IMR-90 (cell line): ENCODE results near the gene FAM217A. TPM values are rescaled to one million over a fixed set of nuclear protein-coding genes. Genes with fewer than 3 reads are reported as not detected.

Experiments used
- ATAC-seq: fragments of 200-7000 bp; cut with Tn5 transposase; 2 replicates; pipeline ENCODE4 v1.9.1; 2020; ENCODE audit warnings: low read depth, mild to moderate bottlenecking, moderate library complexity
- BruUV-seq: library from RNA; stranded (reverse); fragments of 400-500 nt; replicated peaks from 2 replicates; lab custom pipeline; 2021; lab: Mats Ljungman, UMichigan
- CTCF ChIA-PET: fragments of 300-600 bp; formaldehyde crosslinking; extraction: SDS; loops from one replicate; lab custom pipeline; 2021; ENCODE audit warnings: antibody characterized with exemption; lab: Yijun Ruan, JAX
- POLR2A ChIA-PET: fragments of 300-600 bp; sonication (Branson Sonifier 250); formaldehyde crosslinking; loops from one replicate; lab custom pipeline; 2022; ENCODE audit warnings: antibody characterized with exemption; ENCODE audit not compliant: unreplicated experiment; lab: Charles Lee
- DNase-seq: peaks from one replicate; pipeline ENCODE4 v3.0.0; 2013
- H2AFZ ChIP-seq: replicated peaks from 2 replicates; pipeline ENCODE3; 2013; ENCODE audit warnings: low read length, mild to moderate bottlenecking; ENCODE audit not compliant: poor library complexity
- H2AK5ac ChIP-seq: 2 replicates; pipeline ENCODE4 v1.6.1; 2013; ENCODE audit warnings: low read depth, low read length, inconsistent platforms
- H2AK9ac ChIP-seq: replicated peaks from 2 replicates; pipeline ENCODE3; 2013; ENCODE audit warnings: mild to moderate bottlenecking, low read depth, low read length, moderate library complexity; ENCODE audit not compliant: poor library complexity
- H2BK120ac ChIP-seq: 2 replicates; pipeline ENCODE4 v1.6.1; 2013; ENCODE audit warnings: low read depth, low read length, inconsistent platforms
- H2BK15ac ChIP-seq: 3 replicates; pipeline ENCODE4 v1.6.1; 2013; ENCODE audit warnings: low read depth, low read length, inconsistent platforms
- H2BK20ac ChIP-seq: 2 replicates; pipeline ENCODE4 v1.6.1; 2013; ENCODE audit warnings: low read depth, mild to moderate bottlenecking, inconsistent platforms, low read length, moderate library complexity
- H2BK5ac ChIP-seq: 2 replicates; pipeline ENCODE4 v1.6.1; 2013; ENCODE audit warnings: mild to moderate bottlenecking, low read depth, low read length, inconsistent platforms; ENCODE audit not compliant: poor library complexity, severe bottlenecking
- H3K14ac ChIP-seq: replicated peaks from 2 replicates; pipeline ENCODE4 v1.6.1; 2013; ENCODE audit warnings: low read depth, low read length, inconsistent platforms
- H3K18ac ChIP-seq: 2 replicates; pipeline ENCODE4 v1.6.1; 2013; ENCODE audit warnings: low read depth, low read length, control low read depth
- H3K23ac ChIP-seq: 2 replicates; pipeline ENCODE4 v1.6.1; 2013; ENCODE audit warnings: low read depth, low read length, inconsistent platforms
- H3K27ac ChIP-seq: 2 replicates; pipeline ENCODE4 v1.5.1; 2013; ENCODE audit warnings: mild to moderate bottlenecking, control low read depth, low read length; ENCODE audit not compliant: insufficient read depth
- H3K27me3 ChIP-seq: 2 replicates; pipeline ENCODE4 v1.6.1; 2013; ENCODE audit warnings: low read length; ENCODE audit not compliant: control insufficient read depth, insufficient read depth
- H3K36me3 ChIP-seq: 2 replicates; pipeline ENCODE4 v1.6.1; 2013; ENCODE audit warnings: low read length, mixed read lengths; ENCODE audit not compliant: control insufficient read depth, insufficient read depth
- H3K4ac ChIP-seq: 2 replicates; pipeline ENCODE4 v1.6.1; 2013; ENCODE audit warnings: low read depth, low read length, inconsistent platforms
- H3K4me1 ChIP-seq: 2 replicates; pipeline ENCODE4 v1.6.1; 2013; ENCODE audit warnings: low read length, mixed read lengths; ENCODE audit not compliant: control insufficient read depth, insufficient read depth
- H3K4me2 ChIP-seq: 2 replicates; pipeline ENCODE4 v1.6.1; 2013; ENCODE audit warnings: low read depth, mild to moderate bottlenecking, control low read depth, low read length, moderate library complexity
- H3K4me3 ChIP-seq: 2 replicates; pipeline ENCODE4 v1.5.1; 2013; ENCODE audit warnings: low read depth, mild to moderate bottlenecking, control low read depth, low read length, moderate library complexity; ENCODE audit not compliant: insufficient read depth
- H3K56ac ChIP-seq: 2 replicates; pipeline ENCODE4 v1.6.1; 2013; ENCODE audit warnings: low read length, inconsistent platforms; ENCODE audit not compliant: insufficient read depth; ENCODE audit errors: extremely low read depth
- H3K79me1 ChIP-seq, 2 experiments: 2 replicates each; pipeline ENCODE4 v1.6.1; 2013; ENCODE audit warnings: low read length in 2 of 2, inconsistent platforms in 1 of 2, low read depth in 1 of 2
- H3K9ac ChIP-seq: 2 replicates; pipeline ENCODE4 v1.6.1; 2013; ENCODE audit warnings: low read depth, low read length, control low read depth
- H3K9me1 ChIP-seq: 2 replicates; pipeline ENCODE4 v1.6.1; 2013; ENCODE audit warnings: low read length, inconsistent platforms; ENCODE audit not compliant: insufficient read depth
- H3K9me3 ChIP-seq: 2 replicates; pipeline ENCODE4 v1.6.1; 2013; ENCODE audit warnings: low read length; ENCODE audit not compliant: control insufficient read depth, insufficient read depth
- H4K20me1 ChIP-seq: 2 replicates; pipeline ENCODE4 v1.6.1; 2013; ENCODE audit warnings: low read length, inconsistent platforms; ENCODE audit not compliant: insufficient read depth
- H4K5ac ChIP-seq: 2 replicates; pipeline ENCODE4 v1.6.1; 2013; ENCODE audit warnings: mild to moderate bottlenecking, low read depth, low read length, control low read depth
- H4K8ac ChIP-seq, 2 experiments: 2 replicates each; pipeline ENCODE4 v1.6.1; 2013; ENCODE audit warnings: low read depth in 2 of 2, low read length in 2 of 2, control low read depth in 1 of 2, inconsistent platforms in 1 of 2
- H4K91ac ChIP-seq: 2 replicates; pipeline ENCODE4 v1.6.1; 2013; ENCODE audit warnings: low read depth, low read length, inconsistent platforms; ENCODE audit not compliant: insufficient read depth
- MXI1 ChIP-seq: IDR thresholded peaks from 2 replicates; pipeline ENCODE4 v1.6.1; 2012; ENCODE audit warnings: low read depth, mild to moderate bottlenecking, low read length, moderate library complexity, borderline replicate concordance
- WGBS, 2 experiments: methylation state at CpG; one replicate each; pipeline versions ENCODE4 v1.1.5 to v1.1.7; 2013; ENCODE audit warnings: missing lambda C conversion rate in 2 of 2; ENCODE audit not compliant: insufficient read length in 1 of 2; ENCODE audit errors: extremely low coverage in 2 of 2; 5-methylcytosine and 5-hydroxymethylcytosine counted together
- dilution Hi-C: fragments of 300-500 bp; cut with HindIII; formaldehyde crosslinking; loops from one replicate; pipeline ENCODE4 v1.14.3; 2018; ENCODE audit warnings: low sequenced_read_pairs; ENCODE audit not compliant: unreplicated experiment
- in situ Hi-C: fragments of 300-500 bp; cut with MboI; formaldehyde crosslinking; loops from 3 replicates; pipeline ENCODE4 v1.14.3; 2019; ENCODE audit warnings: low sequenced_read_pairs, inconsistent platforms, mixed read lengths
- intact Hi-C: fragments of 100-400 bp; cut with micrococcal nuclease; formaldehyde crosslinking; loops from 2 replicates; pipeline ENCODE4 v1.10.0; 2022
- polyA plus RNA-seq, 3 experiments: library from polyadenylated mRNA; depleted of rRNA; stranded (reverse); fragments of >200 nt; gene quantifications; 2 replicates each; pipeline ENCODE4 v1.2.3, GENCODE V29; 2012; ENCODE audit warnings: low replicate concordance in 1 of 3
- total RNA-seq: library from RNA; depleted of rRNA; stranded (reverse); fragments of >200 nt; gene quantifications from 2 replicates; pipeline ENCODE4 v1.2.3, GENCODE V29; 2012
- TF ChIP-seq, protein P1 (sequence below): fragments of 150-350 bp; IDR thresholded peaks from 2 replicates; pipeline ENCODE4 v1.6.1; 2016; ENCODE audit warnings: low read depth, mild to moderate bottlenecking, low read length, moderate library complexity, borderline replicate concordance

Gene FAM217A
- total and polyA plus RNA-seq, 2 of the 4 experiments (the other 2 are of a cell fraction) = not detected

DNA sequence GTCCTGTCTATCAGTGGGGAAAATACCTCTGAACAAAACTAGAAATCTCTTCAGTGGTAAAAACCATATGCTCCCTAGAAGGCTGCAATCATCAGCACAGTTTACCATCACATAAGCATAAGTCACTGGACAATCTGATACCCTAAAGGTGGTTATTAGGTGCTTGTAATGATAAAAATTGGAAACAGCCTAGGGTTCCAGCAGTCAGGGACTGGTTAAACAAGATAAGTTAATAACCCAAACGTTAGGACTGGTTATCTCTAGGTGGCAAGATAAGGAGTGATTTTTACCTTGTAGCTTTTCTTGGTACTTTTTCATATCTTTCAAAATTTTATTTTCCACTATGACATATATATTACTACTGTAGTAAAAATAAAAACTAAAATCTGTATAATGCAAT is 45.4 kb upstream of the FAM217A start:
- dilution Hi-C loops (no loop called here), in situ Hi-C loops (no loop called here), intact Hi-C loops (no loop called here)
- no peak overlapping the region for H3K4ac ChIP-seq
- H3K23ac ChIP-seq = no peak overlapping the region
- H2BK15ac ChIP-seq = no peak overlapping the region
- H2BK20ac ChIP-seq = no peak overlapping the region
- H2AK5ac ChIP-seq = no peak overlapping the region
- H2BK120ac ChIP-seq = no peak overlapping the region
- DNase-seq = no peak
- H3K9me1 ChIP-seq = peaks cover 7% of the 10 kb centered on the region
- no peak overlapping the region for H4K5ac ChIP-seq
- H2BK5ac ChIP-seq = no peak overlapping the region
- no peak overlapping the region for H3K56ac ChIP-seq
- no peak overlapping the region for H3K4me3 ChIP-seq
- H3K36me3 ChIP-seq = peaks cover 34% of the 10 kb centered on the region
- H3K9me3 ChIP-seq = no peaks in the 10 kb centered on the region
- no peak overlapping the region for H2AK9ac ChIP-seq
- peaks cover 13% of the 10 kb centered on the region for H3K4me1 ChIP-seq
- no peak overlapping the region for H3K9ac ChIP-seq
- no peak for ATAC-seq
- H4K91ac ChIP-seq = no peak overlapping the region
- no peak overlapping the region for H4K8ac ChIP-seq
- H4K20me1 ChIP-seq = no peaks in the 10 kb centered on the region; the same call in 1 of the 2 replicates
- H3K18ac ChIP-seq = no peak overlapping the region
- TF ChIP-seq MXI1 = no peak
- TF ChIP-seq, protein P1, sequence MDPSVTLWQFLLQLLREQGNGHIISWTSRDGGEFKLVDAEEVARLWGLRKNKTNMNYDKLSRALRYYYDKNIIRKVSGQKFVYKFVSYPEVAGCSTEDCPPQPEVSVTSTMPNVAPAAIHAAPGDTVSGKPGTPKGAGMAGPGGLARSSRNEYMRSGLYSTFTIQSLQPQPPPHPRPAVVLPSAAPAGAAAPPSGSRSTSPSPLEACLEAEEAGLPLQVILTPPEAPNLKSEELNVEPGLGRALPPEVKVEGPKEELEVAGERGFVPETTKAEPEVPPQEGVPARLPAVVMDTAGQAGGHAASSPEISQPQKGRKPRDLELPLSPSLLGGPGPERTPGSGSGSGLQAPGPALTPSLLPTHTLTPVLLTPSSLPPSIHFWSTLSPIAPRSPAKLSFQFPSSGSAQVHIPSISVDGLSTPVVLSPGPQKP = no peak
- ChIA-PET CTCF (interaction anchor here (2.4 kb wide), 1 partner anchor 86 kb away, joined by 9 read pairs; no protein-coding TSS in a partner anchor), POLR2A (no interaction called here)
- no peak overlapping the region for H3K27ac ChIP-seq
- H3K27me3 ChIP-seq = no peaks in the 10 kb centered on the region
- H3K79me1 ChIP-seq = peaks cover 6 to 19% of the 10 kb centered on the region in 2 experiments; a peak in 3 of 4 replicates
- no peak overlapping the region for H3K4me2 ChIP-seq
- no peak overlapping the region for H3K14ac ChIP-seq
- BruUV-seq = no TSS peak
- WGBS, 2 experiments = no CpG with 5 or more reads among the region's 1 CpG
- H2AFZ ChIP-seq = no peak overlapping the region
